ENCODE measurements around the gene DYRK1A.
A peak's percentile ranks its signal among the peaks of the same experiment; 100 is the strongest.
"Not testable (repeated sequence)": the region's sequence is repeated elsewhere in the genome, so short reads cannot be mapped to it uniquely, and the experiment has no call there.

Gene DYRK1A

DNA sequence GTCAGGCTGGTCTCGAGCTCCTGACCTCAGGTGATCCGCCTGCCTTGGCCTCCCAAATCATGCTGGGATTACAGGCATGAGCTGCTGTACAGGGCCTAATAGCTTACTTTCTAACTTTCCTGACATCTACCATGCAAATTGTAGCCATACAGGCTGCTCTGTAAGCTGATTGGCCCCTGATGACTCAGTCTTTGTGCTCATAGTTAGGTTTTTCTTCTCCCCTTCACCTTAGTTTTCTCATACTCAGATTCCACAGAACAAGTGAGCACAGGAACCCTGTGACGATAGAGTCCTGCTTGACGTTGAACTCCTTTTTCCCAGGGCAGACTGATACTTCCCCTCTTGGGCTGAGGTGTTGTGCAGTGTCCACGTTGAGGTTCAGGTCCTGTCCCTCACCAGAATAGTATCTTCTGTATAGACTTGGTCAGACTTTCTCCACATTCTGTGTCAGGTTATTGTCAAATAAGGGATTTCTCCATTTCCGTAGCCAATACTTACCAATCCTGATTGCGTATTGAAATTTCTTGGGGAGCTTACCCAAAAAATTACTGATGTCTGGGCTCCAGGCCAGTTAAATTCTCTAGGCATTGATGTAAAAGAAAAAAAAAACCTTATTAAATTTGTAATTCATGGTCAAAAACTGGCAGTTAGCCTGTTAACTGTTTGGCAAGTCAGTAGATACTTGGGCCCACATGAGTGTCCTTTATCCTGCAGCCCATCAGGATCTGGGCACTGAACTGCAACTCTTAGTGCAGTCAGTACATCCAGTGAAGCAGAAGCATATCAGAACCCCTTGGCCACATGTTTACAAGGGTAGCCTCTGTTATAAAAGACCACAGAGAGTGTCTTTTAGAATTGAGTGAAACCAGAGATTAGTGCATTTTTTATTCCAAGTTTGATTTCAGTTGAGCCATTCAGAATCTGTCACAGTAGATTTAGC lies 118.2 kb downstream of the DYRK1A start:
- DNase-seq (ENCODE audit: low read depth): no peak

DNA sequence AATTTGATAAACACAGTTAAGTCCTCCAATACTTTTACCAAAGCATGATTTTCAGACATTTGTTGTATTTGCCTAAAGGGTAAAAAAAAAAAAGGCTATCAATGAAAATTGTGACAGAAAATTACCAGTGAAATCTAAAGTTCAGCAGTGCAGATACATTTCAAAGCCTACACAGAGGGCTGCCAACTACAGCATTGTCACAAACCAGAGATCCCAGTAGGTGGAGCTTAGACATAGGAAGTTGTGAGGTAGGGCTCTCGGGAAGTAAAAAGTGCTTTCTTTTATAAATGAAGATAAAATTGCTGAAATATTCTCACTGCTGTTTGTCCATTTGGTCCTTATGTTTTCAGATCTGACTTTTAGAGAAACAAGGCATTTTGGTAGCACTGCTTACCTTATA lies 123.0 kb downstream of the DYRK1A start:
- no peak for DNase-seq (ENCODE audit: low read depth)

DNA sequence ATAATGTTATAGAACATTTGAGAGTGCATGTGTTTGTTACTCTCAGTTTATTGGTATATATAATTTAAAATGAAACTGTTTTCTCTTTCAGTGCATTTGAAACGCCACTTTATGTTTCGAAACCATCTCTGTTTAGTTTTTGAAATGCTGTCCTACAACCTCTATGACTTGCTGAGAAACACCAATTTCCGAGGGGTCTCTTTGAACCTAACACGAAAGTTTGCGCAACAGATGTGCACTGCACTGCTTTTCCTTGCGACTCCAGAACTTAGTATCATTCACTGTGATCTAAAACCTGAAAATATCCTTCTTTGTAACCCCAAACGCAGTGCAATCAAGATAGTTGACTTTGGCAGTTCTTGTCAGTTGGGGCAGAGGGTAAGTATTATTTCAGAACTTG lies 123.5 kb downstream of the DYRK1A start:
- no peak for DNase-seq (ENCODE audit: low read depth)

DNA sequence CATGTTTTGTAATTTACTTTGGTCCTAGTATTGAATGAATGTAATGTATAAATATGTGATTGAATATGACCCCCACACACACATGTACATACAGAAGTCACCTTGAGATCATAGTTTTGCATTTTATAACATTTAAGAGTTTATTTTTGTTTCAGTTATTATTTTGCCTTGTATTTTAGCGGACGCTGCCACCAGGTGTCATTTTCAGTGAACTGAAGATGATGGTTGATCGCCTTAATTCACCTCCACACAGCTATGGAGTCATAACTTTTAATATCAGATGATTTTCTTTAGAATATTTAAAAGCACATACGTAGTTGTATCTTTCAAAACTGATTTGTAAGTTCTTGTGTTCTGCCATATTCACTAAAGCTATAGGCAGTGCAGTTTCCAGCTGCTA lies 130.4 kb downstream of the DYRK1A start:
- DNase-seq (ENCODE audit: low read depth): peak; percentile 16

DNA sequence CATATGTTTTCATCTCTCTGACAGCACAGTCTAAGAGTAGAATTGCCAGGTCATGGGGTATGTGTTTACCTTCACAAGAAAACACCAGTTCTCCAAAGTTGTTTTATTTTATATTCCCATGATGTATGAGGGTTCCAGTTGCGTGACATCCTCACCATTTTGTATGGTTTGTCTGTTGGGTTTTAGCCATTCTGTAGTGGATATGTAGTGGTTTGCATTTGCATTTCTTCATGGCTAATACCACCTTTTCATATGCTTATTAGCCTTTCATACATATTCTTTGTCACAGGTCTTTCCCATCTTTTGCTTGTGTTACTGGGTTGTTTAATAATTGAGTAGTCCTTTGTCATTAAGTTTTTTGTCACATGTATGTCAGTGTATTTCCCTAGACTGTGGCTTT lies 132.1 kb downstream of the DYRK1A start:
- no peak for DNase-seq (ENCODE audit: low read depth)

DNA sequence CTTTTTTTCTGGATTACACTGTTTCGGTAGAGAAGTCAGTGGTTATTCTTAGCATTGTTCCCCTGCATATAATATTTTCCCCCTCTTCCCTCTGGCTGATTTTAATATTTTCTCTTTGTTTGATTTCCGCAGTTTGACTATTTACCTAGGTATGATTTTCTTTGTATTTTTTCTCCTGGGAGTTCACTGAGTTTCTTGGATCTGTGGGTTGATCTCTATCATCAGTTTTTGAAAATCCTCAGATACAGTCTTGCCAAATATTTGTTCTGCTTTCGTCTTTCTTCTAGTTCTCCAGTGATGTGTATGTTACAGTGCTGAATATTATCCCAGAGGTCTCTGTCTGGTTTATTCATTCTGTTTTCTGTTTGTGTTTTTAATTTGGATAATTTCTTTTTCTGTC lies 136.4 kb downstream of the DYRK1A start:
- no peak for DNase-seq (ENCODE audit: low read depth)

DNA sequence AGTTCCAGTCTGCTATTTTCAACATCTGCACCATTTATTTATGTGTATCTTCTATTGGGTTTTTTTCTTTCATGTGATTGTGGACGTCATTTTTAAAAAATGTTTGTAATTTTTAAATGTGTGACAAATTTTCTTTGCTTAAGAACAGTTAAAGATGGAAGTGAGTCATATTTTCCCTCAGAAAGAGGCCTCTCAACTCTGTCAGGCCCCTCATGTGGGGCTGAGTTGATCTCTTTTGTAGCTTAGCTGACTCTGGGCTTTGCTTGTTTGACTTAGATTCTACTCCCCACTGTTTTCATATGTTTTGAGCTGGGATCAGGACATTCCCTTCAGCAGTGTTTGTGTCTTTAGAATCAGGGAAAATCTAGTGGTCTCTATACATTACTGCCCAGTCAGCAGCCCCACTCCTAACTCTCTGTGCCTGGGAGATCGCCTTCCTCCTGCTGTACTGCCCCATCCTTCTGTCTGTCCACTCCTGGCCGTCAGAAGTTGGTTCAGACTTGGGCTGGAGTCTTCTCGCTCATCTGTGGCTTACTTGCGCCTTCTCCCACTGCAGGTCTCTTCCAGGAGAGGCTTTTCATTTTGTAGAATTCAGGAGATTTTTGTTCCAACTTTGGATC lies 137.4 kb downstream of the DYRK1A start:
- DNase-seq (ENCODE audit: low read depth): peak; percentile 88

DNA sequence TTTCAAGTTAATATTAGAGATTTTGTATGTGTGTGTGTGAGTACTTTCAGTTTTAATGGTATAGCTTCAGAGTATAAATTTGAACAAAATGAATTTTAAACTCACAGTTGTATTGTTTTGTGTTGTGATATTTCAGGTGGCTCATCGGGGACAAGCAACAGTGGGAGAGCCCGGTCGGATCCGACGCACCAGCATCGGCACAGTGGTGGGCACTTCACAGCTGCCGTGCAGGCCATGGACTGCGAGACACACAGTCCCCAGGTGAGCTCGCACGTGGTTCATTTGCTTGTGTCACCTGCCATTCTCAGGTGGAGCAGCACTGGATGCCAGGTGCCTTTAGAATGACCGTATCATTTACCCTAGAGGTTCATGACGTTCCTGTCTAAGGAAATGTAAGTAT lies 139.4 kb downstream of the DYRK1A start:
- DNase-seq (ENCODE audit: low read depth): no peak

DNA sequence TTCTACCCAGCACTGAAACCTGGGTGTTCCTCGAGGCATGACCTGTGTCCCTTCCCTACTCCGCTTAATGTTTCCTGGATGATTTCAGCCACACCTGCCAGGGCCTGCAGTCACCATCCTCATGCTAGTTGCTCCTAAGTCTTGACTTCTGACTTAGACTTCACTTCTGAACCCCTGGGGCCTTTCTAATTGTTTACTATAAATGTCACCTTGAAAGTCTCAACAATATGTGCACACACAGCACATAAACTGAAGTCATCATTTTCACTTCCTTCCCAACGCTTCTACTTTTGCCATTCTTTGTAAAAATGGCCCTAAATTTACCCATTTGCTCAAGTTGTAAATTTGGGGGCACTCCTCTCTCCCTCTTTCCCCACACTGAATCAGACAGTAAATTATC lies 141.1 kb downstream of the DYRK1A start:
- DNase-seq (ENCODE audit: low read depth): no peak

DNA sequence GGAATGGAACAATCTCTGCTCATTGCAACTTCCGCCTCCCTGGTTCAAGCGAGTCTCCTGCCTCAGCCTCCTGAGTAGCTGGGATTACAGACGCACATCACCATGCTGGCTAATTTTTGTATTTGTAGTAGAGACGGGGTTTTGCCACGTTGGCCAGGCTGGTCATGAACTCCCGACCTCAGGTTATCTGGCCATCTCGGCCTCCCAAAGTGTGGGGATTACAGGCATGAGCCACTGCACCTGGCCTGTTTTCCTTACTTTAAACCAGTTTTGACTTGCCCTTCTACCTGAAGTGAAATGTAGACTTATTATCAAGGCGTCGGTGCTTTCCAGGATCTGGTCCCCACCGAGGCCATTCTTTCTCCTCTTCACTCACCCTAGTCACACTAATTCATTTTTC lies 141.8 kb downstream of the DYRK1A start:
- DNase-seq (ENCODE audit: low read depth): no peak

DNA sequence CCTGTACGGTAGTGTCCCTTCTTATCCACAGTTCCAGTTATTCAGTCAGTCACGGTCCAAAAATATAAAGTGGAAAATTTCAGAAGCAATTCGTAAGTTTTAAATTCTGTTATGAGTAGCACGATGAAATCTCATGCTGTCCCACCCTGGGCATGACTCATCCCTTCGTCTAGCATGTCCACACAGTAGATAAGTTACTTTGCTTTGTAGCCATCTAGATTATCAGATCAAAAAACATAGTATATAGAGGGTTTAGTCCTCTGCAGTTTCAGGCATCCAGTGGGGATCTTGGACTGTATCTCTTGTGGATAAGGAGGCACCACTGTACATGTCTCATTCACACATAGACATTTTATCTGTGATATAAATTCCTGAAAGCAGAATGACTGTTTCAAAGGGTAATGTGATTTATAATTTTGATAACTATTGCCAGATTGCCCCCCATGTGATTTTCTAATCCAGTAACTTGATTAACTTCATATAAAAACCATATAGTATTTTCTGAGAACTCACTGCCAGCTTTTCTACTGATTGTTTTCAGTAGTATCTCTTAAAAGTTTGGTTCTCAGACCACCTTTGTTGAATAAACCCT lies 143.3 kb downstream of the DYRK1A start:
- DNase-seq (ENCODE audit: low read depth): peak; percentile 53

DNA sequence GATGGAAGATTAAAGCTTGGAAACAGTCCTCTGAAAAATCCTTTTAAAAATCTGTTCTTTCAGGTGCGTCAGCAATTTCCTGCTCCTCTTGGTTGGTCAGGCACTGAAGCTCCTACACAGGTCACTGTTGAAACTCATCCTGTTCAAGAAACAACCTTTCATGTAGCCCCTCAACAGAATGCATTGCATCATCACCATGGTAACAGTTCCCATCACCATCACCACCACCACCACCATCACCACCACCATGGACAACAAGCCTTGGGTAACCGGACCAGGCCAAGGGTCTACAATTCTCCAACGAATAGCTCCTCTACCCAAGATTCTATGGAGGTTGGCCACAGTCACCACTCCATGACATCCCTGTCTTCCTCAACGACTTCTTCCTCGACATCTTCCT lies 145.3 kb downstream of the DYRK1A start:
- no peak for DNase-seq (ENCODE audit: low read depth)

DNA sequence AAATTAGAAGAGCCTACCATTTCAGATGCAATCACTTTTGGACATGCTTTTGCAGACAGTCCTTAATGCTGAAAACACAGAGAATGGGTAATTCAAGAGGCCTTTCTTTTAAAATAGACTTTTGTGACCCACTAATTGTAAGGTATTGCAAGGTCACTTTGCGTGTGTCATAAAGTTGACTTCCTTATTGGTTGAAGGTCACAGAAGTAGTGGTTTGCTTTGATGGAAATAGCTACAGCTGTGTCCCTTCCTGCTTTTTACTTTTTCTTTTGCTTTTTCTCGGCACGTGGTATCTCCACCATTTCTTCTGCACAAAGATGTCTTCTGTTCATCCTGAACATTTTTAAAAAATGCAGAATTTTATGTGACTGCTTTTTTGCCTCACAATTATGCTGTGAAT lies 146.8 kb downstream of the DYRK1A start:
- no peak for DNase-seq (ENCODE audit: low read depth)

DNA sequence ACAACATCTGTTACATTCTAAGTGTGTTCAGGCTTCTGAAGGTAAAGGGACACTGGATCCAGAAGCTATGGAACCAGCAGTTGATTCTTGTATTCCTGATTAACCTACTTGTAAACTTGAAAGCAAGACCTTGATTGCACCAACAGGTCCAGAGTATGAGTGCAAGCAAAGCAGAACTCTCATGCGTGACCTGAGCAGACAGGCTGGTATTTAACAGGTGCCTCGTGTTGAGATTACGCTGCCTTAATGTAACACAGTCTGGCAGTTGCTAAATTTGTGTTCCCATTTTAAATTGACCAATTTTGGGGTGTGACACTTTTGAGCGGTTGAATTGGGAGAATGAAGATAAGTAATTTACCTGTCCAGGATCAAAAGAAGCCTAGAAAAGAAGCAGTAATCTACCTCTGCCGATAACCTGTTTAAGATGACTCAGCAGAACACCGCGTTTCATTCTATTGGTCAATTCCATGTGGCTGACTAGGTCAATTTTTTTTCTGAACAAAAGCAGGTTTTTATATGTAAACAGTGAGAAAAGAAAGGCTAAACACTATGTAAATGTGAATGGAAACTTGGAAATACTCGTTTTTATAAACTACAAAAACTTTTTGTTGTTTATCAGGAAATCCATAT lies 147.6 kb downstream of the DYRK1A start:
- no peak for DNase-seq (ENCODE audit: low read depth)

DNA sequence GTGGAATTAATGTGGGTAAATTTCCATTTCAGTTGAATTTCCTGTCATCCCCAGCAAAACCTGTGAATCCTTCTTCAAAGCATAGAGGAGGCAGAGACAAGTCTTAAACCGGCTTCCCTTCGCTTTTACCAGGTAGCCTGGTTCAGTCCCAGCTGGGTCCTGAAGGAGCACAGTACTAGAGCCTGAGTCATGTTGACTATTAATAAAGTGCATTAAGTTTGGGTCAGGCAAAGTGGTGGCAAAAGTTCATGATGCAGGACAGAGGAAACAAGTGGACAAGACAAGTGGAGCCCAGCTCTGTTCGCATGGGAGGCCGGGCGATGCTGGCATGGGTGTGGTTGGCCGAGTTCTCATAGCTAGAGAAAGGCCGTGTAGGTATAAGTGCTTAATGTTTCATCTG lies 150.4 kb downstream of the DYRK1A start:
- no peak for DNase-seq (ENCODE audit: low read depth)

DNA sequence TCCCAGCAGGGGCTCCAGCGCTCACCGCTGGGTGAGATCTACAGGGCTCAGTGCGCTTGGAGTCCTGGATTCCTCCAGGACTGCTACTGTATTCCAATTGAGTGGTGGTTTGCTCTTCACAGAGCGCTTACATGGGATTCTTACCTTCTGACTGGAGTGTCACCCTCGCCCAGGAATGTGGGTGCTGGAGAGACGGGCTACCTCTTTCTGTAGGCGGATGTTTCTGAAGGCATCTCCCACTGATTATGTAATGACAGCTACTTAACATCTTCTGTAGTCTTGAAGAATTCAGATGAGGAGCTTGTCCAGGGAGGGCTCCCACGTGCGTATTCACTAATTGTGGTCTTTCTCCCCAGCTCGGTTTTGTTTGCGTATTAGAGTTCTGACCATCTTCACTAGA lies 154.2 kb downstream of the DYRK1A start:
- DNase-seq (ENCODE audit: low read depth): no peak

DNA sequence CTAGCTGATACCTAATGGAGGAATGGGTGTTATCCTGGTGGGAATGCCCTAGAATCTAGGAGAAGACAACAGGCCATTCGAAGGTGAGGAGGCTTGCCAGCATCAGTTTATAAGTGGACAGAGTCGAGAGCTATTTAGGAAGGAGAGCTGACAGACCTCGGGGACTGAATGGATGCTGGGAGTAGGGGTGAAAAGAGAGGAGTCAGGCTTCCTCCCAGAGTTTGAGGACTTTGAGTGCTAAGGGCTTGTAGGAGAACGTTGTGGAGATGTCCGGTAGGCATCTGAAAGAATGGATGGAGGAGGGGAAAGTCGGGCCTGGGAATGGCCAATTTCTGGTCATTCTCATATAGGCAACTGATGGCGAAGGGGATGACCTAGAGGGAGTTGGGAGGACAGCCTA lies 155.1 kb downstream of the DYRK1A start:
- DNase-seq (ENCODE audit: low read depth): no peak

DNA sequence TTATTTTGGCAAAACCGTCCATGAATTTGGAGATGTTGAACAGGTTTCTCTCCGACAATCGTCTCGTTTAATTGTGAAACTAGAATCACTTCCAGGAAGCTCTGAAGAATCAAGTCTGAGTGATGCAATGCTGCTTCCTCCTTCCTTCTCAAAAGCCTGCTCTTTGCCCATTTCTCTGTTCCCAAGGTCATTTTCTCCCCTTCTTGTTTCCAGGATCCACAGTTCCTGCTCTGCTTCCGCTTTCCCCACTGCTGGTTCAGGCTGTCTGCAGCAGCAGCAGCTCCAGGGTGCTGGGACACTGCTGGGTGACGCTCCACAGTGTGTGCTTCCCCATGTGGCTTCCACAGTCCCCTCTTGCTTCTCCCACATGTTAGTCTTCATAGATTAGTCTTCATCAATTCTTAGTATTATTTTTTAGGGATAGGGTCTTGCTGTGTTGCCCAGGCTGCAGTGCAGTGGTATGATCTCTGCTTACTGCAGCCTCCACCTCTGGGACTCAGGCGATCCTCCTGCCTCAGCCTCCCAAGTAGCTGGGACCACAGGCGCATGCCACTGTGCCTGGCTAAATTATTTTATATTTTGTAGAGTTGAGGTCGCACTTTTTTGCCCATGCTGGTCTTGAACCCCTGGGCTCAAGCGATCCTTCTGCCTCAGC lies 156.2 kb downstream of the DYRK1A start:
- DNase-seq (ENCODE audit: low read depth): no peak

DNA sequence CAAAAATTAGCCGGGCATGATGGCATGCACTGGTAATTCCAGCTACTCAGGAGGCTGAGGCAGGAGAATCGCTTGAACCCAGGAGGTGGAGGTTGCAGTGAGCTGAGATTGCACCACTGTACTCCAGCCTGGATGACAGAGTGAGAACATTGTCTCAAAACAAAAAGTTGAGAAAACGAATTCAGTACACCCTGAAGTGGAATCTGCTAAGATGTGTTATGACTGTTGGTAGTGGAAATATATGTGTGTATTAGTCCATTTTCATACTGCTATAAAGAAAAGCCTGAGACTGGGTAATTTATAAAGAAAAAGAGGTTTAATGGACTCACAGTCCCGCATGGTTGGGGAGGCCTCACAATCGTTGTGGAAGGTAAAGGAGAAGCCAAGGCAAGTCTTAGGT lies 158.4 kb downstream of the DYRK1A start:
- not testable (repeated sequence) for DNase-seq (ENCODE audit: low read depth)

DNA sequence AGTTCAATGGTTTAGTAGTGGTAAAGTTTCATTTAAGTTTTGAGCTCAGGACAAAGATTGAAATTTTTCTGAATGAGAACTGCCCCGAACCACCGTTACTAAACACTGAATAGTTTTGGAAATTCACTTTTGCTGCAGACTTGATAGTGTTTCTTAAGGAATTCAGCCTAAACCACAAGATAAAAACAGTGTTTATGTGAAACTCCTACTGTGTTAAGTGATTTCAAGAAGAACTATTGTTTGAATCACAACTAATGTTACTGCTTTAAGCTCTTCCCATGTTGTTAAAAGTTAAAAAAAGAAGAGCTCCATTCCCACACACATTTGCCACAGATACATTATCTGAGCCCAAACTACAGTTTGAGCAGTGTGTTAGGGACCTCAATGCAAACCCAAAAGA lies 159.2 kb downstream of the DYRK1A start:
- DNase-seq (ENCODE audit: low read depth): peak; percentile 46

DNA sequence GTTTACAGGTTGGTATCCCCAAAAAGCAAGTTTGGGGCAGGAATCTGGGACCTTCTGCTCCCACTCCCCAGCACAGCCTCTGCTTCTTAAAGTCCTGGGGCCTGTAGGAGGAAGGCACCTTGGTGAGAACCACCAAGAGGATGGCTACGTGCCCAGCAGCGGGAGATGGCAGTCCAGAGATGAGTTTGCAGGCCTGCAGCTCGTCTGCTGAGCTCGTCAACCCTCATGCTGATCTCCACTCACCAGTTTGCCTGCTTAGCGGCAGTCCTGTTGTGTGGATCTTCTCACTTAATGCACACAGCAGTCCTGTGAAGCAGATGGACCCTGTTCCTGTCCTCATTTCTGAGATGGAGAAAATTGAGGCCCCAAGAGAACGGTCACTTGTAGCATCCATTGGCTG lies 160.5 kb downstream of the DYRK1A start:
- DNase-seq (ENCODE audit: low read depth): no peak

DNA sequence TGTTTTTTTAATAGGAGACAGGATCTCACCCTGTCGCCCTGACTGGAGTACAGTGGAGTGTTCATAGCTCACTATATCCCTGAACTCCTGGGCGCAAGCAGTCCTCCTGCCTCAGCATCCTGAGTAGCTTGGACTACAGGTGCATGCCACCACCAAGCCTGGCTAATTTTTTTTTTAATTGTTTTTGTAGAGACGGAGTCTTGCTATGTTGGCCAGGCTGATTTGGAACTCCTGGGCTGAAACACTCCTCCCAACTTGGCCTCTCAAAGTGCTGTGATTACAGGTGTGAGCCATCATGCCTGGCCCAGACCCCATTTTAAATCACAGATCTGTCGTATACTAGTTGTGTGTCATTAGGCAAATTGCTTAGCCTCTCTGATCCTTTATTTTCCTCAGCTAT lies 161.1 kb downstream of the DYRK1A start:
- DNase-seq (ENCODE audit: low read depth): no peak

All from EH (cell line).